Right ventricle myocardium inferior (tissue), 1 donor: ENCODE results near the gene ZNF83. TPM values are rescaled to one million over a fixed set of nuclear protein-coding genes. Genes with fewer than 3 reads are reported as not detected.
A peak's percentile ranks its signal among the peaks of the same experiment; 100 is the strongest.
"Not testable (repeated sequence)": the region's sequence is repeated elsewhere in the genome, so short reads cannot be mapped to it uniquely, and the experiment has no call there.

ENCODE experiments used
- ATAC-seq: fragments of 200-7000 bp; cut with Tn5 transposase; one replicate; pipeline ENCODE4 v1.9.1; 2020; ENCODE audit warnings: mild to moderate bottlenecking, moderate library complexity
- DNase-seq: peaks from one replicate; pipeline ENCODE4 v3.0.0; 2021; ENCODE audit errors: missing footprints
- intact Hi-C: fragments of 100-400 bp; cut with DNase I; formaldehyde crosslinking; loops from one replicate; pipeline ENCODE4 v1.11.0; 2022
- long read RNA-seq: library from polyadenylated mRNA; unstranded; transcript quantifications from one replicate; pipeline ENCODE4 v2.0.0, GENCODE V29; 2021
- total RNA-seq: library from RNA; stranded (reverse); fragmentation: NEBNext Ultra II Directional; extraction: Animal tissue kit (Norgen Biotek cat#: 25700); gene quantifications from one replicate; pipeline ENCODE4 v1.2.1, GENCODE V29; 2021
- donor health status: DM: no; HTN: yes; CAD: no; lungs with severe emphysema.

The ZNF83 gene
- total RNA-seq: 13.0 TPM
- long read RNA-seq, partial matches to known transcripts: 1 of 3 reads
- long read RNA-seq, other reads (novel, unspliced or antisense): 1 of 3 reads

DNA sequence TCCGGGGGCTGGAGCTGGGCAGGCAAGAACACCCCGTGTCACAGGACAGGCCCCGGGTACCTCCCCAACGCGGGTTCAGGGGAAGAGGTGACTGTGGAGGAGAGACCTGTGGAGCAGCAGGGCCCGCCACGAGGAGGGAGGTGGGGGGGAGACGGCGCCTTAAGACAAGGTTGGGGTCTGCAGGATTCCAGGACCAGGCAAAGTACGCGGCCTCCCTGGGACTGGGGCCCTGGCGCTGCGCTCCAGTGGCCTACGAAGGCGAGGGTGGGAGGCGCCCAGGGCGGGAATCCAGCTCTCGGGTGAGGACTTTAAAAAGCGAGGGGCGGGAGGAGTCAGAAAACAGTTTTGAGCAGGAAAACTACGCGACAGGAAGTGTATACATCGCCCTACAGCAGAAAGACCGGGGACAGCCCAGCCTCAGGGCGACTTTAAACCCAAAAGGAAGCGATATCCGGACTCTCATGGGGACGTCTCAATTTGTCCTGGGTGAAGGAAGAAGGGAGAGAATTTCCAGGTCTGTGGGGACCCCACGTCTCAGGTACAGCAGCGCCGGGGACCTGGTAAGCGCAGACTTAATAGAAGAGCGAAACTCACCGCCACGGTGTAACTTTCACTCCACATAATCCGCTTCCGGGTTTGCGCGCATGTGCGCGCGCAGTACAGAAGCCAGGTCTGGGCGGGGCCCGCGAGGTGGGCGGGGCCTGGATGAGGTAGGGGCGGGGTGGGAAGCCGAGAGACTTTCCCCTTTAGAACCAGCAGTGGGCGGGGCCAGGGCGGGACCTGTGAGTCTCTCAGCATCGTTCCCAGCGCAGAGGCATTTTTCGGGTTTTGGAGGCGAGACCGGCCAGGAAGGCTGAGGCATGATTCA lies at the start of gene ZNF83:
Gene ZNF83, minus strand, starts transcription at position 638 of the 868 bp plus-strand sequence.
- peak; percentile 99 for DNase-seq
- peak; percentile 99 for ATAC-seq

DNA sequence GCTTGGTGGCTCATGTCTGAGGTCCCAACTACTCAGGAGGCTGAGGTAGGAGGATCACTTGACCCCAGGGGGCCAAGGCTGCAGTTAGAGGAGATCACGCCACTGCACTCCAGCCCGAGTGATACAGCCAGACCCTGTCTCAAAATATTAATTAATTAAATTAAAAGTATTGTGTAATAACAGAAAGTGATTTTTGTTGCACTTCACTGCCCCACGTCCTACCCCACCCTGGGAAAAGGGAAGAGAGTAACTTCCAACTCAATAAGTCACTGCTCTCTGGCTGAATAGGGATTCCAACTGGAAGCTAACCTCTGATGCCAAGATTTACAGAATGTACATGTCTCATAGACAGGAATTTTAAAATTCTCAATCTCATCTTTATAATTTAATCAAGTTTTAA lies 49.5 kb upstream of the ZNF83 start:
- ATAC-seq (no peak), DNase-seq (no peak)
- intact Hi-C loops: no loop called here

More for the DNA sequence above, at the start of gene ZNF83:
- intact Hi-C loops: no loop called here

- DNase-seq: no peak
- intact Hi-C loops: no loop called here
- no peak for ATAC-seq
Measured at GRCh38 chr19:52685811-52686210, 47.7 kb upstream of the ZNF83 start.

- ATAC-seq, intact Hi-C loops, DNase-seq: not testable (repeated sequence)
Measured at GRCh38 chr19:52681216-52681615, 43.1 kb upstream of the ZNF83 start.

DNA sequence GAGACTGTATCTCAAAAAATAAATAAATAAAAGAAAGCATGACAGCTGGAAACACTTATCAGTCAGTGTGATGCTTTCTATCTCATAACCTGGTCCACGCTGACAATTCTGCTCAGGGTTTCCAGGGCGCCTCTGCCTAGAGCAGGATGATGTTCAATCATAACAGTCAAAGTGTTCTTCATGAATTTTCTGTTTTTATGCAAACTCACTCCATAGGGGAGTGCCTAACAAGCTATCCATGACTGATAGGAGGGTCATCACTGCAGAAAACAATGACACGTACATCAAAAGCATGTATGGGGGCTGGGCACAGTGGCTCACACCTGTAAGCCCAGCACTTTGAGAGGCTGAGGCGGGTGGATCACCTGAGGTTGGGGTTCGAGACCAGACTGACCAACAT lies 41.4 kb upstream of the ZNF83 start:
- ATAC-seq (no peak), DNase-seq (no peak)
- intact Hi-C loops: no loop called here

GRCh38 chr19:52675239-52675638 lies 37.1 kb upstream of the ZNF83 start:
- intact Hi-C loops, ATAC-seq, DNase-seq: not testable (repeated sequence)

- intact Hi-C loops: no loop called here
- DNase-seq (no peak), ATAC-seq (no peak)
Measured at GRCh38 chr19:52673014-52673413, 34.9 kb upstream of the ZNF83 start.

DNA sequence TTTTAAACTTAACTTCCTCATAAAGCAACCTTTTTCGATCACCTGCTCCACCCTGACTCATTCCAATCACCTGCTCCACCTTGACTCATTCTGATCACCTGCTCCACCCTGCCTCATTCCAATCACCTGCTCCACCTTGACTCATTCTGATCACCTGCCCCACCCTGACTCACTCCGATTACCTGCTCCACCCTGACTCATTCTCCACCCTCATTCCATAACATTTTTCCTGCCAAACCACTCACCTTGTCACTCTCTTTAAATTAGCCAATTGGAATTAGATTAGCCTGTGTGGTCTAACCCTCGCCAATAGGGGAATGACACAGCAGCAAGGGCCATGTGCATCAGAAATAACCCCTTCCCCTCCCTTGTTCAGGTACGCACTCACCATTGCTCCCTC lies 31.9 kb upstream of the ZNF83 start:
- intact Hi-C loops: no loop called here
- no peak for DNase-seq
- ATAC-seq: no peak

DNA sequence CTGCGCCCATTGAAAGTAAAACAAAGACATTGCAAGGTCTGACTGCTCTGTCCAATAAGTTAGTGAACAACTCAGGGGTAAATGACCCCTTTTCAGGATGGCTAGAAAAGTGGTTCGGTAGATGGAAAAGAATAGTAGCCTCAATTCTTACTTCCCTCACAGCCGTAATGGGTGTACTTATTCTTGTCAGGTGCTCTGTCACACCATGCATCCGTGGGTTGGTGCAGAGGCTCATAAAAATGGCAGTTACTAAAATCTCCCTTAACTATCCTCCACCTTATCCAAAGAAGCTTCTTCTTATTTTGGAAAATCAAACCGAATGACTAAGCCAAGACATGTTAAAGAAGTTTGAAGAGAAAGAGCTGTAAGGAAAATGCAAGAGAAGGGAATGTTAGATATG lies 31.4 kb upstream of the ZNF83 start:
- DNase-seq (no peak), ATAC-seq (no peak)
- intact Hi-C loops: no loop called here

GRCh38 chr19:52667972-52668371 lies 29.8 kb upstream of the ZNF83 start:
- DNase-seq (no peak), ATAC-seq (no peak)
- intact Hi-C loops: no loop called here

DNA sequence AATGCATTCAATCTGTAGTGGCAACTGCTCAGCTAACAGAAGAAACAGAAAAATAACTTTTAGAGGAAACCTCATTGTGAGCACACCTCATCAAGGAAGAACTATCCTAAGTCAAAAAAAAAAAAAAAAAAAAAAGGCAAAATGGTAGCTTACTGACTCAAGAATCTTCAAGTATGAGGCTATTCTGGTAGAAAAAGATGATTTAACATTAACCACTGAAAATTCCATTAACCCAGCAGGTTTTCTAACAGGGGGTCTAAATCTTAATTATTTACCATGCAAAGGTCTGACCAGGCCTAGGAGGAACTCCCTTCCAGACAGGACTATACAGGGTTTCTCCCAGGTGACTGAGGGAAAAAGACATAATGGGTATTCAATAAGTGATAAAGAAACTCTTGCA lies 28.4 kb upstream of the ZNF83 start:
- no peak for DNase-seq
- intact Hi-C loops: no loop called here
- no peak for ATAC-seq

GRCh38 chr19:52665529-52665928 lies 27.4 kb upstream of the ZNF83 start:
- DNase-seq (no peak), ATAC-seq (no peak)
- intact Hi-C loops: no loop called here

GRCh38 chr19:52665027-52665426 lies 26.9 kb upstream of the ZNF83 start:
- no peak for DNase-seq

DNA sequence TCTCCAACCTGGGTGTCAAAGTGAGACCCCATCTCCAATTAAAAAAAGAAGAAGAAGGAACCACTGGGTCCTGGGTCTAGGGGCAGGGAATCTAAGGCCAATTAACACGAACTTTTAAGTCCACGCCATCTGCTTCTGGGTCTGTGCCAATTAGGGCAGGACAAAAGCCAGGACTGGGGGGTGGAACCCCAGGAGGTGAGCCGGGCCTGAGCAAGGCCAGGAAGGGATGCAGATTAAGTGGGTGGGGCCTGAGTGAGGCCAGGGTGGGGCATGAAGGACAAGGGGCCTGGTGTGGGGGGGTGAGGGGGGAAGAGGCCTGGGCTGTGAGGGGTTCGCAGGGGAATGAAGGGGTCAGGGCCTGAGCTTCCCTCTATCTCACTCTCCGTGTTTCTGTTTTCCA lies 26.3 kb upstream of the ZNF83 start:
- ATAC-seq (no peak), DNase-seq (no peak)
- intact Hi-C loops: no loop called here

More at GRCh38 chr19:52665027-52665426, 26.9 kb upstream of the ZNF83 start:
- ATAC-seq: no peak
- intact Hi-C loops: no loop called here

GRCh38 chr19:52662631-52663030 lies 24.5 kb upstream of the ZNF83 start:
- ATAC-seq (no peak), DNase-seq (no peak)
- intact Hi-C loops: no loop called here

GRCh38 chr19:52660981-52661380 lies 22.8 kb upstream of the ZNF83 start:
- no peak for ATAC-seq
- no peak for DNase-seq
- intact Hi-C loops: no loop called here

DNA sequence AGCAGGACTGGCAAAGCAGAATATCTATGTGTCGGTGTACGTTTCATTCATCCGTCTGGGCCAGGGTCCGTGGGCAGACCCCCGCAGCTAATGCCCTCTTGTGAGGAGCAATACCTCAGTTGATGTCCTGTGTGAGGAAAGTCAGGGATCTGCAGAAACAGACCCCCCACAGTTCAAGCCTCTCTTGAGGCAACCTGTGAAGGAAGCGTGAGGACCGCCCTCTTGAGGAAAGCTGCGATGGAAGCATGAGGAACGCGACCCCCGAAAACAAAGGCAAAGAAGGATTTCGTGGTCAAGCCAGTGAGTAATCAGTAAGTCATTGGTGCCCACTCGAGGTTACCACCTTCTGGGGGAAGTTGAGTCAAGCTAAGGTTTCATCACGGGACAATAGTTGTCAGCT lies 20.9 kb upstream of the ZNF83 start:
- DNase-seq: no peak
- intact Hi-C loops: no loop called here
- no peak for ATAC-seq

DNA sequence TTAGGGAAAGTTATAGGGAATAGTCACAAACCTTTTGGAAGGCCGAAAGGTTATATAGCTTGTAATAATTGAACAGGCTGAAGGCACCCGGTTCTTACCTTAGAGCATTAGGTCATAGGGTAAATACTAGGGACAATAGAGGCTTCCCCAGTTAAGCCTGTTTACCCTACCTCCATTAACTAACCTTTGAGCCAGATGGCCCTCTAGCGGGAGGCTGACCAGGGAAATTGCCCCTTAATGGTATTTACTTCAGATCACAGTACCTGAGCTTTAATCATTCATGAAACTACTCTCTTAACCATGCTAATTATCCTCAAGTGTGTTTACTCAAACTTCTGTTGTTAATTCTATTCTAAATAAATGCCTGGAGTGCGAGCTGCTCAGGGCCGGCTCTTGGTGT lies 20.4 kb upstream of the ZNF83 start:
- intact Hi-C loops: no loop called here
- DNase-seq (no peak), ATAC-seq (no peak)

DNA sequence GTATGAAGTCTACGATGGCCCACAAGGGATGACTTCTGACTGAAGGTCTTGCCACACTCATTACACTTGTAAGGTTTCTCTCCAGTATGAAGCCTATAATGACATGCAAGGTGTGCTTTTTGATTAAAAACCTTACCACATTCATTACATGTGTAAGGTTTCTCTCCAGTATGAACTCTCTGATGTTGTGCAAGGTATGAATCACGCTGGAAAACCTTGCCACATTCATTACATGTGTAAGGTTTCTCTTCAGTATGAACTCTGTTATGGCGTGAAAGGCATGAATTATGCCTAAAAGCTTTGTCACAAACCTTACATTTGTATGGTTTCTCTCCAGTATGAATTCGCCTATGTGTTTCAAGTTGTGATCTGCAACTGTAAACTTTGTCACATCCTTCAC lies 15.0 kb upstream of the ZNF83 start:
- intact Hi-C loops: no loop called here
- ATAC-seq (no peak), DNase-seq (no peak)

GRCh38 chr19:52651956-52652355 lies 13.8 kb upstream of the ZNF83 start:
- no peak for ATAC-seq
- intact Hi-C loops: no loop called here
- no peak for DNase-seq
